B cell (primary cell): ENCODE measurements around the gene MOB2. TPM values are rescaled to one million over a fixed set of nuclear protein-coding genes. Genes with fewer than 3 reads are reported as not detected.

Source experiments
- ATAC-seq: fragments of 200-7000 bp; cut with Tn5 transposase; one replicate; pipeline ENCODE4 v1.10.0; 2021; ENCODE audit warnings: low read depth, mild to moderate bottlenecking, moderate number of reproducible peaks, moderate library complexity
- CTCF ChIA-PET: fragments of 350-600 bp; sonication (Branson Sonifier 250); formaldehyde crosslinking; loops from one replicate; lab custom pipeline; 2021; ENCODE audit warnings: antibody characterized with exemption, inconsistent platforms; lab: Charles Lee
- POLR2A ChIA-PET: fragments of 350-600 bp; sonication (Branson Sonifier 250); formaldehyde crosslinking; loops from one replicate; lab custom pipeline; 2021; ENCODE audit warnings: antibody characterized with exemption; lab: Charles Lee
- DNase-seq: peaks from one replicate; pipeline ENCODE4 v3.0.0; 2013
- H2AFZ ChIP-seq: 2 replicates; pipeline ENCODE4 v1.6.1; 2012; ENCODE audit warnings: mild to moderate bottlenecking, low read depth, low read length; ENCODE audit not compliant: insufficient read depth, poor library complexity, severe bottlenecking
- H3K27ac ChIP-seq, 2 donors: 1 replicate in 1 of 2; 2 replicates in 1 of 2; pipeline ENCODE4 v1.5.1; 2012 to 2013; ENCODE audit warnings: low read length in 2 of 2, mild to moderate bottlenecking in 2 of 2, moderate library complexity in 1 of 2
- H3K27me3 ChIP-seq, 4 experiments: fragments of 200-600 bp in 1 of 4; sonication (generic) in 1 of 4; replicated peaks in 1 of 4; 1 replicate in 2 of 4; 2 replicates in 2 of 4; pipeline versions ENCODE4 v1.6.1 to v1.7.0; 2013 to 2016; ENCODE audit warnings: low read length in 3 of 4, mild to moderate bottlenecking in 2 of 4, mixed read lengths in 1 of 4, moderate library complexity in 1 of 4; ENCODE audit not compliant: insufficient read depth in 4 of 4, control insufficient read depth in 3 of 4; ENCODE audit errors: control extremely low read depth in 1 of 4
- H3K36me3 ChIP-seq, 2 experiments: replicated peaks in 1 of 2; 1 replicate in 1 of 2; 2 replicates in 1 of 2; pipeline versions ENCODE4 v1.6.1 to v1.7.1; 2013; ENCODE audit warnings: low read length in 1 of 2; ENCODE audit not compliant: insufficient read depth in 2 of 2, control insufficient read depth in 1 of 2; ENCODE audit errors: control extremely low read depth in 1 of 2, extremely low read depth in 1 of 2
- H3K4me1 ChIP-seq, 2 donors: fragments of 200-600 bp in 1 of 2; sonication (generic) in 1 of 2; 1 replicate in 1 of 2; 2 replicates in 1 of 2; pipeline versions ENCODE4 v1.5.1 to v1.6.1; 2013 to 2017; ENCODE audit warnings: low read length in 2 of 2; ENCODE audit not compliant: control insufficient read depth in 2 of 2, insufficient read depth in 2 of 2
- H3K4me2 ChIP-seq: replicated peaks from 2 replicates; pipeline ENCODE3; 2012; ENCODE audit warnings: mild to moderate bottlenecking, low read depth, low read length; ENCODE audit not compliant: poor library complexity, severe bottlenecking
- H3K4me3 ChIP-seq, 5 experiments: fragments of 200-600 bp in 1 of 5; sonication (generic) in 1 of 5; 1 replicate in 3 of 5; 2 replicates in 2 of 5; pipeline versions ENCODE4 v1.5.1 to v1.7.0; 2011 to 2016; ENCODE audit warnings: low read length in 4 of 5, mild to moderate bottlenecking in 4 of 5, low read depth in 2 of 5, control low read depth in 1 of 5, moderate library complexity in 1 of 5; ENCODE audit not compliant: insufficient read depth in 1 of 5; ENCODE audit errors: control extremely low read depth in 1 of 5, extremely low read depth in 1 of 5
- H3K79me2 ChIP-seq: fragments of 200-600 bp; sonication (generic); one replicate; pipeline ENCODE4 v1.6.0; 2016; ENCODE audit warnings: low read length; ENCODE audit not compliant: control insufficient read depth, insufficient read depth
- H3K9ac ChIP-seq: fragments of 200-600 bp; sonication (generic); 2 replicates; pipeline ENCODE4 v1.6.1; 2017; ENCODE audit warnings: mild to moderate bottlenecking, low read length, moderate library complexity
- H3K9me3 ChIP-seq, 3 donors: one replicate each; pipeline versions ENCODE4 v1.6.1 to v1.7.1; 2013; ENCODE audit warnings: low read length in 2 of 3; ENCODE audit not compliant: control insufficient read depth in 2 of 3, insufficient read depth in 1 of 3; ENCODE audit errors: control extremely low read depth in 1 of 3
- H4K20me1 ChIP-seq: 2 replicates; pipeline ENCODE4 v1.6.0; 2012; ENCODE audit warnings: mild to moderate bottlenecking, low read length; ENCODE audit not compliant: insufficient read depth, control insufficient read depth, poor library complexity, severe bottlenecking
- H3K27ac Mint-ChIP-seq: one replicate; pipeline ENCODE4 v1.8.0; 2021; ENCODE audit warnings: mixed read lengths
- H3K27me3 Mint-ChIP-seq: one replicate; pipeline ENCODE4 v1.8.0; 2021; ENCODE audit warnings: mixed read lengths
- H3K4me1 Mint-ChIP-seq: one replicate; pipeline ENCODE4 v1.8.0; 2021; ENCODE audit warnings: mixed read lengths
- H3K4me3 Mint-ChIP-seq: one replicate; pipeline ENCODE4 v1.8.0; 2021; ENCODE audit warnings: mixed read lengths
- H3K9me3 Mint-ChIP-seq: one replicate; pipeline ENCODE4 v1.8.0; 2022; ENCODE audit warnings: mixed read lengths; ENCODE audit not compliant: insufficient read depth
- EZH2 ChIP-seq: IDR thresholded peaks from 2 replicates; pipeline ENCODE4 v1.6.1; 2012; ENCODE audit warnings: borderline replicate concordance, low read depth, mild to moderate bottlenecking, moderate library complexity, low read length; ENCODE audit not compliant: insufficient read depth, poor library complexity, severe bottlenecking
- WGBS: methylation state at CpG from one replicate; pipeline ENCODE4 v1.1.5; 2013; ENCODE audit warnings: missing lambda C conversion rate; ENCODE audit not compliant: insufficient coverage; 5-methylcytosine and 5-hydroxymethylcytosine counted together
- intact Hi-C: fragments of 100-400 bp; cut with micrococcal nuclease; formaldehyde crosslinking; loops from one replicate; pipeline ENCODE4 v1.10.0; 2022
- polyA plus RNA-seq: library from polyadenylated mRNA; depleted of rRNA; stranded (reverse); fragments of >200 nt; gene quantifications from 2 replicates; pipeline ENCODE4 v1.2.3, GENCODE V29; 2012
- total RNA-seq, 2 donors: library from RNA; stranded (reverse); fragments of 120-200 nt in 1 of 2; gene quantifications; 1 replicate in 1 of 2; 2 replicates in 1 of 2; pipeline versions ENCODE4 v1.2.3 to v1.2.4, GENCODE V29; 2013 to 2022
- TF ChIP-seq, protein P1 (sequence below): fragments of 200-600 bp; IDR thresholded peaks from one replicate; pipeline ENCODE4 v1.8.0; 2022; ENCODE audit warnings: antibody characterized with exemption, mild to moderate bottlenecking

MOB2 gene
- total and polyA plus RNA-seq, 2 donors (not counting 1 experiment from before 2014, with no cell fraction given) = 55.7 to 57.6 TPM

DNA sequence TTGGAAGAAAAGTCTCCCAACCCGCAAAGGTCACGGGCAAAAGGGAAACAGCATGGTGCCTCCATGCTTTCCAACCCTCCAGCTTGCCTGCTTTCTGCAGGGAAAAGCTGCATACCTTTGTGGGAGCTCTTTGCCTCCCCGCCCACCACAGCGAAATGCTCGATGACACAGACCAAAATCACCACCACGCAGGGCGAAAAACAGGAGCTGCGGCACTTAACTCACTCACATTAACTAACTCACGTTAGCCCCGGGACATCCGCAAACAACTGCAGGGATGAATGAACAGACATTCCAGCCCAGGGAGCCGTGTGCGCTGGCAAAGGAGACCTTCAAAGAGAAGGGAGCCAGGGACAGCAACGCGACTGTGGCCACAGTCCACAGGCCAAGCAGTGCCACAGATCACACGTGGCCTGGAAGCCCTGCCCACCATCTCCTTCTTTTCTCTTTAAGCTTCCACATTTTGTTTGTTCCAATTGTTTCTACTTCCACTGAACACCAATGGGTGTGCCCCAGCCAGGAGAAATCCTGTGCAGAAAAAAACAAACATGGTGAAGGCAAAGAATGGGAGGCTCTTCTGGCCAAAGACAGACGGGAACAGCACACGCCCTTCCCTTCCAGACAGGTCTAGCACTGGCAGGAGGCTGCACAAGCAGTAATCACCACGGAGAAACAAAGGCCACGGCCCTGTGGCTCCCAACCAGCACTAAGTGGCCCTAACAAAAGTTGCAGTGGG, 46.2 kb upstream of the MOB2 start:
- no peaks in the 10 kb centered on the region for H3K9me3 ChIP-seq
- peaks cover 97% of the 10 kb centered on the region for H3K79me2 ChIP-seq
- H3K27ac ChIP-seq = no peak overlapping the region
- intact Hi-C loops = no loop called here
- POLR2A ChIA-PET = no interaction called here
- Mint-ChIP-seq H3K9me3 (no peaks in the 10 kb centered on the region), H3K27me3 (peaks cover 1% of the 10 kb centered on the region), H3K4me1 (peaks cover 17% of the 10 kb centered on the region), H3K4me3 (no peak overlapping the region), H3K27ac (no peak overlapping the region)
- peaks cover 92% of the 10 kb centered on the region for H4K20me1 ChIP-seq
- H3K4me2 ChIP-seq = no peak overlapping the region
- ATAC-seq = no peak
- CTCF ChIA-PET = no interaction called here
- H3K9ac ChIP-seq = no peak overlapping the region
- peaks cover 0 to 35% of the 10 kb centered on the region in 2 experiments for H3K36me3 ChIP-seq
- H3K4me1 ChIP-seq = no peaks in the 10 kb centered on the region
- TF ChIP-seq EZH2 = no peak
- TF ChIP-seq, protein P1, sequence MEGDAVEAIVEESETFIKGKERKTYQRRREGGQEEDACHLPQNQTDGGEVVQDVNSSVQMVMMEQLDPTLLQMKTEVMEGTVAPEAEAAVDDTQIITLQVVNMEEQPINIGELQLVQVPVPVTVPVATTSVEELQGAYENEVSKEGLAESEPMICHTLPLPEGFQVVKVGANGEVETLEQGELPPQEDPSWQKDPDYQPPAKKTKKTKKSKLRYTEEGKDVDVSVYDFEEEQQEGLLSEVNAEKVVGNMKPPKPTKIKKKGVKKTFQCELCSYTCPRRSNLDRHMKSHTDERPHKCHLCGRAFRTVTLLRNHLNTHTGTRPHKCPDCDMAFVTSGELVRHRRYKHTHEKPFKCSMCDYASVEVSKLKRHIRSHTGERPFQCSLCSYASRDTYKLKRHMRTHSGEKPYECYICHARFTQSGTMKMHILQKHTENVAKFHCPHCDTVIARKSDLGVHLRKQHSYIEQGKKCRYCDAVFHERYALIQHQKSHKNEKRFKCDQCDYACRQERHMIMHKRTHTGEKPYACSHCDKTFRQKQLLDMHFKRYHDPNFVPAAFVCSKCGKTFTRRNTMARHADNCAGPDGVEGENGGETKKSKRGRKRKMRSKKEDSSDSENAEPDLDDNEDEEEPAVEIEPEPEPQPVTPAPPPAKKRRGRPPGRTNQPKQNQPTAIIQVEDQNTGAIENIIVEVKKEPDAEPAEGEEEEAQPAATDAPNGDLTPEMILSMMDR = no peak
- no peak for DNase-seq
- no peak overlapping the region for H2AFZ ChIP-seq
- no peak overlapping the region for H3K4me3 ChIP-seq
- peaks cover 0 to under 1% (median under 1%) of the 10 kb centered on the region in 4 experiments for H3K27me3 ChIP-seq
- 95% methylated on average over 20 of the region's 20 CpGs for WGBS

GRCh38 chr11:1532014-1532586, 45.5 kb upstream of the MOB2 start:
- DNase-seq = no peak
- Histone ChIP-seq H3K9ac (no peak overlapping the region), H3K27me3 (no peaks in the 10 kb centered on the region), H2AFZ (no peak overlapping the region), H3K79me2 (peaks cover 97% of the 10 kb centered on the region), H3K27ac (no peak overlapping the region), H3K4me1 (no peaks in the 10 kb centered on the region), H3K36me3 (peaks cover 0 to 35% of the 10 kb centered on the region in 2 experiments), H3K4me3 (no peak overlapping the region), H3K4me2 (no peak overlapping the region), H4K20me1 (peaks cover 95% of the 10 kb centered on the region), H3K9me3 (no peaks in the 10 kb centered on the region)
- no peak overlapping the region for H3K4me3 Mint-ChIP-seq
- intact Hi-C loops = no loop called here
- CTCF ChIA-PET = no interaction called here
- no peaks in the 10 kb centered on the region for H3K9me3 Mint-ChIP-seq
- no peaks in the 10 kb centered on the region for H3K27me3 Mint-ChIP-seq
- no peak for ATAC-seq
- POLR2A ChIA-PET = no interaction called here
- H3K4me1 Mint-ChIP-seq = peaks cover 14% of the 10 kb centered on the region
- no peak for TF ChIP-seq EZH2
- TF ChIP-seq, protein P1 = no peak
- 98% methylated on average over 16 of the region's 17 CpGs for WGBS
- H3K27ac Mint-ChIP-seq = no peak overlapping the region
